Stimulated activated CD4-positive, alpha-beta T cell treated with anti-CD3 and anti-CD28 coated beads, Interleukin-4, amount 100 ng/mL, for 48 hours (primary cell): ENCODE measurements around the gene IL36B.

ENCODE experiments used
- DNase-seq, 2 donors: peaks; one replicate each; pipeline ENCODE4 v3.0.0-alpha.2; 2020; ENCODE audit warnings: low read depth in 2 of 2

The IL36B gene

DNA sequence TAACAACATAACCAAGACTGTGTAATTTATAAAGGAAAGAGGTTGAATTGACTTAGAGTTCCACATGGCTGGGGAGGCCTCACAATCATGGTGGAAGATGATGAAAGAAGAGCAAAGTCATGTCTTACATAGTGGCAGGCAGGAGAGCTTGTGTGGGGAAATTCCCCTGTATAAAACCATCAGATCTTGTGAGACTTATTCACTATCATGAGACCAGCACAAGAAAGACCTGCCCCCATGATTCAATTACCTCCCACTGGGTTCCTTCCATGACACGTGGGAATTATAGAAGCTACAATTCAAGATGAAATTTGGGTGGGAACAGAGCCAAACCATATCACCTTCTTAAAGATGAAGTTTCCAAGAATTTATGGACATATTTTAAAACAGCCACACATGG lies 3.9 kb upstream of the IL36B start:
- no peak for DNase-seq

DNA sequence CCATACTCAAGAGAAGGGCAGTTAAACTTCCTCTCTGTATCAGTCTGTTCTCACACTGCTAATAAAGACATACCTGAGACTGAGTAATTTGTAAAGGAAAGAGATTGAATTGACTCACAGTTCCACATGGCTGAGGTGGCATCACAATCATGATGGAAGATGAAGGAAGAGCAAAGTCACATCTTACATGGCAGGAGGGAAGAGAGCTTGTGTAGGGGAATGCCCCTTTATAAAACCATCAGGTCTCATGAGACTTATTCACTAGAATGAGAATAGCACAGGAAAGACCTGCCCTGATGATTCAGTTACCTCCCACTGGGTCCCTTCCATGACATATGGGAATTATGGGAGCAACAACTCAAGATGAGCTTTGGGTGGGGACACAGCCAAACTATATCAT lies 1.4 kb upstream of the IL36B start:
- no peak for DNase-seq

DNA sequence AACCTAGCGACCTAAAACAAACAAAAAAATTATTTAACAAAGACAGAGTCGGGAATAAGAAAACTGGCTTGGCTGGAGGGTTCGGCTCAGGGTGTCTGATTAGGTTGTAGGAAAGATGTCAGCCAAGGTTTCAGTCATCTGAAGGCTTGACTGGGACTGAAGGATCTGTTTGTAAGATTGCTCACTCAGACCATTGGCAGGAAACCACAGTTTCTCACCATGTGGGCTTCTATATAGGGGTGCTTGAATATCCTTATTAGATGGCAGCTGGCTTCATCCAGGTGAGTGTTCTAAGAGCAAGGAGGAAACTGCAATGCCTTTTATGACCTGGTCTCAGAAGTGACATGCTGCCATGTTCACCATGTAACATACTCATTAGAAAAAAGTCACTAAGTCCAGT lies 999 bp upstream of the IL36B start:
- no peak for DNase-seq

DNA sequence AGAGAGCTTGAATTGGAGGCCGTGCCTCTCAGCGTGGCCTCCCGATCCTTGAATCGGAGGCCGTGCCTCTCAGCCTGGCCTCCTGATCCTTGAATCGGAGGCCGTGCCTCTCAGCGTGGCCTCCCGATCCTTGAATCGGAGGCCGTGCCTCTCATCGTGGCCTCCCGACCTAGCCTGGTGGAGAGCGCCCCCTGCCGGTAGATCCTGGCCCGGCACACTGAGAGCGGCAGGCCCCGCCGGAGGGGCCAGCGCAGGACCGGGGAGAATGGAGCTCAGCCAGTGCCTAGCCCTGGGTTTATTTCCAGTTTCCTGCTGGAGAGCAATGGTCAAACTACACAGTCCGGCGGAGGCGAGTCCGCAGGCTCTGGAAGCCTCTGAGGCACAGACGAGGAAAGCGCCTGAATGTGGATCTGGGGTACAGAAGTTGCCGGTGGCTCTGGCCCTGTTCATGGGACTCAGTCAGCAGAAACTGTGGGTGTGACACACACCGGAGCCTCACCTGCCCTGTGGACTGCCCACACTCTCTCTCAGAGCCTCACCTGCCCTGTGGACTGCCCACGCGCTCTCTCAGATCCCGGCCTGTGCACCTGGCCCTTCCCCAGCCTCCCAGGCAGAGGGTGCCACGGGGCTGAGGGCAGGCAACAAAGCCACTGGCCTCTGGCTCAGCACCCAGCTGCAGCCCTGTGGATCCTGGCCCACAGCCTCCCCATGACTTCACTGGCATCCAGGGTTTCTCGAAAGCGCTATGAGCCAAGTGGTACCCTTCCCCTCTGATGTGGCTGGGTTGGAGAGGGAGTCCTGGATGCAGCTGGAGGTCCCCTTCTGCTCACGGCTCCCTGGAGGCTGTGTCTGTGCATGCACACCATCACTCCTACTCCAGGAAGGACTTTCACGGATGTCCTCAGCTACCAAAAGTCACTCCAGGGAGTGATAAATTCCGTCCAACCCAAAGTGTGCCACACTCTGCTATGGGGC lies 1.5 kb downstream of the IL36B start:
- no peak for DNase-seq

DNA sequence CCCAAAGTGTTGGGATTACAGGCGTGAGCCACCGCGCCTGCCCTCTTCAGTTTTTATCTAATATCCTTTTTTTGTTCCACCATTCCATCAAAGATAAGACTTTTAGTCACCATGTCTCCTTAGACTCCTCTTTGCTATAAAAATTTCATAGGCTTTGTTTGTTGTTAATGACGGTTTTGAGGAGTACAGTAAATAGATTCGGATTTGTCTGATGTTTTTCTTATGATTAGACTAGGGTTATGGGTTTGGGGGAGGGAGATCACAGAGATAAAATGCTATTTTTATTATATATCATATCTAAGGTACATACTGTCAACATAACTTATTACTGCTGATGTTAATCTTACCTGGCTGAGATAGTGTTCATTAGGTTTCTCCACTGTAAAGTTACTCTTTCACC lies 6.2 kb downstream of the IL36B start:
- no peak for DNase-seq

DNA sequence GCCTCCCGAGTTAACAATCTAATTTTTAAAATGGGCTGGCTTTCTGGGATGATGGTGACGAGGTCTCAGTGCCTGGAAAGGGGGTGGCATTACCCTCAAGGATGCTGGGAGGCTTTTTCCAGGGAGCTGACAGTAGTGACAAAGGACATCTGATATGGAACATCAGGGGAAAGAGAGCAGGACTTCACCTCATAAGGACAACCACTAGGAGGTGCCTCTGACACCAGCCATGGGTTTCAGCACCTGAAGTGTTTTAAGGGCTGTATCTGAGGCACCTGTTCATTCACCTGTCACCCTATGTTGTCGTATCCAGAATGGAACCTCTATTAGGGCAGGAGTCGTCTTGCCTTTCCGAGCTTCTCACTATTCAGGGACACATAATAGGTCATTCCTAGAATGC lies 10.8 kb downstream of the IL36B start:
- no peak for DNase-seq

DNA sequence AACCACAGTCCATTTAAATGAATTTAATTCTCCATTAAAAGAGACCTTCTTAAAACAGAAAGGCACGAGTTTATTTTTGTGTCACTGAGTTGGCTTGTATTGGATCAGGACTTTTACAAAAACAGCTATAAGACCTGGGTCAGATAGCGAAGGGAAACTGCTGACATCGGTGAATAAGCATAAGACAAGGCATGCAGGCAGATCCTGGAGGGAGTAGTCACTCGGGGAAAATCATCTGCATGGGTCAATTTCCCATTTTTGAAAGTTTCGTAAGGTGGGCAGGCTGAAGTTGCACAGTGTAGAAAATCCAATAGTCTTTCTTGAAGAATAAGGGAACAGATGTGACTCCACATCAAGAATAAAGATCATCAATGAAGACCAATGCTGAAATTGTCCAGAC lies 12.9 kb downstream of the IL36B start:
- DNase-seq: no peak

DNA sequence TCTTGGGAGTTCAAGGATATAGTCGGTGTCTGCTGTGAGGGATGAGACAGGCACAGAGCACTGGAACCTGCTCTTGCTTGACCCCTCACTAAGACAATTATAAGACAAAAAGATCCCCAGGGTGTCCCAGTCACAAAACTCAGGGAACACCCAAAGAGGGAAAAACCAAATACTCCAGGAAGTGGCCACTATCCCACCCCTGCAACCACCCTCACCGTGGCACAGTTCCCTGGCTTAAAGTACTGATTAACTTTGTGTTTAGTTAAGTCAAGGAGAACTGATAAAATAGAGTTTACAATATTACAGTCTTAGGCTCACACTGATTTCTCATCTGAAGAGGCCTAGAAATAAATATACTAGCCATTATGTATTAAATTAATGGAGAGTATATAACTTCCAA lies 13.5 kb downstream of the IL36B start:
- no peak for DNase-seq

DNA sequence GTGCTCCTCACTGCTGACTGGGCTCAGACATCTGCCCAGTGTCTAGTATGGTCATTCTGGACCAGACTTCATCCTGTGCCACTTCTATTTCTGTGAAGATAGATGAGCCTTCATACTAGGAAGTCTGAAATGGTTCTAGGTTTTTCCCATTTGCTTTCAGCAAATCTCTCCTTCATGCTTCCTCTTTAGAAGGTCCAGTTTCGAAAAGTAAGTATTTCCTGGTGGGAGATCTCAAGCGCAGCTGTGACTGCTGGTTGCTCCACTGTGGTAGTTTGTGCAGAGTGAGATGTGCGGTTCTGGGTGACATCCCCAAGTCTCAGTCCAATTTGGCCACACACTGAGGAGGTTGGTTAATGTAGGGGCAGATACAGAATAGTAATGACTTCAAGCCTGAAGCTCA lies 14.4 kb downstream of the IL36B start:
- DNase-seq: no peak

DNA sequence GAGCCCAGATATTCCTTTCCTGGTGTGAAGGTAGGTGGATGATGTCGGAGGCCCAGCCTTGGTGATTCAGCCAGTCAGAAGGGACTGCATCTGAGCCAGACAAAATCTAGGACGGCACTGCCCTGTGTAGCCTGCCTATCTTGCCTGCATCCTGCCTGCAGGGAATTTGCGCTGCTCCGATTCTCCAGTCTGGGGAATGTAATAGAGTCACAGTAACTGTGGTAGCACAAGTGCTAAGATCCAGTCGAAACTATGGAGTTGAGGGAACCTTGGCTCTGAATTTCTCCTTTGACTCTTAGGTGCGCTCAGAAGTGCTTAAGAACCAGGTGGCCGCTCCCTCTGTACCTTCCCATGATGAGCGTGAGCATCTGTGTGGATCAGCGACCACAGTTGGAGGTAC lies 15.9 kb downstream of the IL36B start:
- DNase-seq: no peak

DNA sequence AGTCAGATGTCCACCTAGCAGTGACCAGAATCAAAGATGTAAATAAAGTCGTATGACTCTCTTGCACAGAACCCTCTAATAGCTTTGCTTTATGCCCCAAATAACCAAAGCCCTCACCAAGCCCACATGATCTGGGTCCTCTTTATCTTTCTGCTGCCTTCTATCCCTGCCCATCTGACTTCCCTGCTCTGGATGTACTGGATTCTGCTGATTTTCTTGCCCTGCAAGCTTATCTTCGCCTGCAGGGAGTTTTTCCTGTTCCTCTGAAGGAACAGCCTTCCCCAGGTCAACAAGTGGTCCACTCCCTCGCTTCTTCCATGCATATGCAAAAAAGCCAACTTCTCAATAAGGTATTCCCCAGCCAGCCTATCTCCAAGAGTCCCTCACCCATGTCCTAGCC lies 18.7 kb downstream of the IL36B start:
- no peak for DNase-seq

DNA sequence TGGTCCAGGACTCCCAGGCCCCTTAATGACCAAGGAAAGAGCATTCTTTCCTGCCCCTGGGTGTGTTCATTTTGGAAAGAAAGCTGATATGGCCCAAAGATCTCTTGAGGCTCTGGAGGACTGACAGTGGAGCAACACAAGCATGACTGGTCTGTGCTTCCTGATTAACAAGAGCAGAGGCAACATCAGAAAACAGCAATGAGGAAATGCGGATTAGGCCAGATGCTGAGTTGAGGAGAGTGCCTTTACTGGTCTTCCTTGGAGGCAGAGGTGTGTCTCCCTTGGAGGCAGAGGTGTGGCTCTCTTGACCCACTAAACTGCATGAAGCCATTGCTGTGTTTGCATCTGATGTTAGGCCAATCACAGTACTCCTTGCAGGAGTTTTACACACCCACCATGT lies 19.9 kb downstream of the IL36B start:
- DNase-seq: no peak

DNA sequence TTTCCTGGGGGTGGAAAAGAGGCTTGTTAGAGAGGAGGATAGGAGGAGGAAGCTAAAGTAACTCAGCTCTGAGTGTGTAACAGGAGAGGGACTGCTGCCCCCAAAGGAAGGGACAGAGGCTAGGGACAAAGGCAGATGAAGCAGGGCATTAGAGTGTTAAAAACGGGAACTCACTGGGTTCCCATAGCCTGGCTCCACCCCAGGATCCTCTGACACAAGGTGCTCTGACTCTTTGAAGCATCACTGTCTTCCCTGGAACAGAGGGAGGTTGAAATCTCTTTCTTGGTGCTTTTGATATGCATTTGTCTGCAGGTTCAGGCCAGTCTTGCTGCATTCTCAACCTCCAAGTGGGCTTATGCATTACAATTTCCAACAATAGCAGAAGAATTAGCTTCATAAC lies 24.6 kb downstream of the IL36B start:
- no peak for DNase-seq

DNA sequence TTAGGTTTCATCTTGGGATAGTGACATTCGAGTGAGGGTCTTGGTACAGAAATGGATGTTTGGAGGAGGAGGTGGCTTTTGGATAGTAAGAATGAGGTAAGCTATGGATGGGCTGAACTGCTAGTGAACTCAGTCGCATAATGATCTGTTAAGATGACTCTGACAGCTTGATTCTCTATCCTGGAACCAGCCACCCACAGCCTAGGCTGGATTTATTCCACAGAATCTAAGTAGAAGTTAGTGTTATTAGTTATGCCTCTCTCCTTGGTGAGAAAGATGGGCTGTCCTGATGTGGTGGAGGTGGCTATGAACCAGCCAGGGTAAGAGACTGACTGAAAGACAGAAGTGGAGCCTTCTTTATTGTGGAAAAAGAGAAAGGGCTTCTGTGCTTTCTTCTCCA lies 25.0 kb downstream of the IL36B start:
- no peak for DNase-seq

DNA sequence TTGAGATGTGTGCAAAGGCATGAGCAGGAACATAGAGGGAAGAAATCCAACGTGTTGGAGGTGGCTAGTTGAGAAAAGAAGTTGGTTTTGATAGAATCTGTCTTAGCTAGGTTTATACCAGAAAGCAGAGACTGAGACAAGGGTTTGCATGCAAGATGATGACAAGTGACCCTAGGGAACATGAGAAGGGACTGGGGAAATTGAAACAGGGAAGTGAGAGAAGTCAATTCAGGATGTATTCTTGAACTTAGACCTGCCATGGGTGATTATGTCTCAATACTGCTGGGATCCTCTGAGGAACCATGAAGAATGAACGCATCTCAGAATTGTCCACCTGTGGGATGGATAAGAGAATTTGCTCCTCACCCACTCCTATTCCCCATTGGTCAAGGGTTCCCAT lies 26.9 kb downstream of the IL36B start:
- DNase-seq: no peak

DNA sequence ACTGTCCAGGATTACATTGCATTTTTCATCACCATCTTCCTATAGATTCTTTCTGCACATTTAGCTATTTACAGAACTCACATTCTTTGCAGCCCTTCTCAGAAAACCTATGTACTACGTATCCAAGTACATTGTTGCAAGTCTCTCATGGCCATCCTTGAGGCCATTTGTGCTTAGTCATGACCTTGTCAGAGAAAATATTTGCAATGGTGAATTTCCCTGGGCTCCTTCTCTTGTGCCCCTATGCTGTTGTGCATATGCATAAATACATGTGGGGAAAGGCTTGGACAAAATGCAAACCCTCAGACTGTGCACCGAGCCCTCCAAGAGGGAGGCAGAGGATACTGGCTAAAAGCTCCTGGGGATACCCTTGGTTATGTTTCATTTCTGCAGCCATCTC lies 27.9 kb downstream of the IL36B start:
- no peak for DNase-seq

DNA sequence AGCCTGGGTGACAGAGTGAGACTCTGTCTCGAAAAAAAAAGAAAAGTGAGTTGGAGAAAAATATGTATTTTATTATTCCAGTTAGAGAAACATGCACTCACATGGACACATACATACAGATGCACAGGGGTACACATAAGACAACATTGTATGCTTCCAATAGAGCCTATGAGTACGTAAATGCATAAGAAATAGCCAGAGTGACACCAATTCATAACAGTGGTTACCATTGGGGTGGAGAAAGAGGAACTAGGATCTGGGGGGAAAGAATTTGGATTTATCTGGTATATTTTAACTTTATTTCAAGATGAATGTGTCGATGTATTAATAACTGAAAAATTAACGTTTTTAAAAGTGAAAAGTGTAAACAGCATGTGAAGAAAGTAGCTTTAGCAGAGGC lies 31.4 kb downstream of the IL36B start:
- DNase-seq: no peak

DNA sequence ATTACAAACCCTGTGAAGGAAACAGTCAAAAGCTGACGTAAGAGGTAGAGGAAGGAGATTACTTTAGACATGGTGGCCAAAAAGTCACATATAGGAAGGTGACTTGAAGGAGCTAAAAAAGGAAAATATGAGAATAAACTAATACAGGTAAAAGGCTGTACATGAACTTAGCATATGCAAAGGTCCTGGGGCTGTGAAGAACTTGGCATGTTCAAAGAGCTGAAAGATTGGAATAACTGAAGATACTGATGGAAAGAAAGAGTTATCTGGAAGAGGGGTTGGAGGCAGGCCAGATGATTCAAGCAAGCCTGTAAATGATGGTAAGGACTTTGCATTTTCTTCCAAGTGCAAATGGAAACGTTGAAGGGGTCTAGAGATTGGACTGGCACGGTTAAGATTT lies 34.2 kb downstream of the IL36B start:
- DNase-seq: no peak

DNA sequence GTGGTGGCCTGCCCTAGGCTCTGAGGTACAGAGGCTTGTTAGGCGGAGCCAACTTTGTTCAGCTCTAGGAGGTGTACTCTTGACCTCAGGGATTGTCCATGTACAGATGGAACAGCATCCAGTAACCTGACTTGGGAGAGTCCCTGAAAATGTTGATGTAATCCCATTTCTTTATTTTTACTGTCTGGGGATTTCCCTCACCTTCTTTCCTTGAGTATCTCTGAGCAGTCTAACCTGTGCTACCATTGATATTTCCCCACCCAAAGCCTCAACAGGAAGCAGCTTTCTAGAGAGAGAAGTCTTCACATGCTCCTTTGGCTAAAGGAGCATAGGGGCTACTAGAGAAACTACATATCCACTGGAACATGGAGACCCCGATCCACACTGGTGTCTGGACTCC lies 37.0 kb downstream of the IL36B start:
- DNase-seq: no peak

DNA sequence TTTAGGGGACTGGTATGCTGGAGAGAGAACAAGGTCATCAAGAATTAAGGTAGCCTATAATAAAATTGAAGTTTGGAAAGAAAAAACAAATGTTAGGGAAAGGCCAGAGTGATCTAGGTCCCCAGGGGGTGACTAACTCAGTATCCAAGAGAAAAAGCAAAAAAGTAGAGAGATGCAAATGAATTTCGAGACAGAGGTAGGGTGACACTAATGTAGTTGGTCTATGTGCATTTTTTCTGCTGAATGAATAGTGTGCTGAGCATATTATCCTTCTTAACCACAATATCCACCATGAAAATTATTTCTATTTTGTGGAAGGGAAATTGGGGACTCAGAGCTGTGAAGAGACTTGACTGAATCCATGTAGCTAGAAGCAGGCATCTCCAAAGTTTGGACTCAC lies 37.6 kb downstream of the IL36B start:
- DNase-seq: no peak

DNA sequence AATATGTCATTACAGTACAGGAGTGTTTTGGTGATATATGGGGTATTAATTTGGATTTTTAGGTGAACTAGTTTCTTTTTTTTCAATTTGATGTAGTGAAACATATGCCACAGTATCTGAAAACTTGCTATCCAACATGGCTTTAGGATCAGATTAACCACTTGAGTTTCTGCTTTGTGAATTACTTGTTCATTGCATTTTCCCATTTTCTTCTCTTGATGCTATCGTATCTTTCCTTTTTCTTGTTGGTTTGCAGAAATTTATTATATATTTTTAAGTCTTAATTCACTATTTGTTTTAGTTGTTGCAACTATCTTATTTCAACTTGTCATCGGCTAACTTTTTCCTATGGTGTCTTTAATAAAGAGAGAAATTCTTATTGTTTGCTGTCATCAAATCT lies 38.6 kb downstream of the IL36B start:
- DNase-seq: no peak

DNA sequence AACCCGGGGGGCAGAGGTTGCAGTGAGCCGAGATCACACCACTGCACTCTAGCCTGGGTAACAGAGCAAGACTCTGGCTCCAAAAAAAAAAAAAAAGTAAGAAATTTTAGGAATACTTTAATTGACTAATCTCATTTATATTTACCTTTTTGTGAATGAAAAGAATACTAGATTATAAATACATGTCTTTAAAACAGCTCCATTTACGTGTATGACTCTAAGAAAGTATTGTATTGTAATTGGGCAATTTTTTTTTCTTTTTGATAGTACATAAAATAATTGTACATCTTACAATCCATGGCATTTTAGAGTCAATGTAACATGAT lies 39.4 kb downstream of the IL36B start:
- DNase-seq: no peak

DNA sequence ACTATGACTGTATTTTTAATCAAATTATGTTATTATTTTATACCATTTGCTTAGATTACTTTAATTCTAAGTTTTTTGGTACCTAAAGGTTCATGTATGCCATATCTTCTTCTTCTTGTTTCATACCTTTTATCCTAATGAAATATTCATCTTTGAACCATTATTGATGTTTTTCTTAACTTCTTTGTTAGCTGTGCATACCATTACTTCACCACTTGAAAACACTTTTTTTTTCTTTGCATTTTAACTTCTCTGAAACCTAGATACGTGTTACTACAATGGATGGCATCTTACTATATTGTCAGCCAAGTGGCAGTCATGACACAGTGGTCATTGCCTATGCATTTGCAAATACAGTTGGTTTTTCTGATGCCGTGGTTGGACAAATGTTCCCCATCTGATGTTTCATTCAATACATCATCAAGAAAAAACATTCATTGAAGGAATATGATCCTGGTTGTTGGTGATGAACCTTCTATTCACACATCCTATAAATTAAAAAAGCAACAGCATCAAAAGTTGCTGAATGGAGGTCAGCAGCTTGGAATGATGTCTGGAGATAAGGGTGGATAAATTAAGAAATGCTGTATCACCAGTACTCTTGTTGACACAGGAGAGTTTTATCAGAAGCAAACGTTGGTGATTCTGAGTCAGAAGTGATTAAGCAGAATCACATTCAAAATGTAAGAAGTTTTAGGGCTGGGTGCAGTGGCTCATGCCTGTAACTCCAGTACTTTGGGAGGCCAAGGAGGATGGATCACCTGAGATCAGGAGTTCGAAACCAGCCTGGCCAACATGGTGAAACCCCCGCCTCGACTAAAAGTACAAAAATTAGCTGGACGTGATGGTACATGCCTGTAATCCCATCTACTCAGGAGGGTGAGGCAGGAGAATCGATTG lies 40.0 kb downstream of the IL36B start:
- no peak for DNase-seq
